Skeletal muscle tissue (tissue), 4 donors: ENCODE measurements around the gene STK32B. TPM values are rescaled to one million over a fixed set of nuclear protein-coding genes. Genes with fewer than 3 reads are reported as not detected.

Experiments
- H3K27ac ChIP-seq: one replicate; pipeline ENCODE4 v1.7.0; 2013; ENCODE audit warnings: mild to moderate bottlenecking, low read depth, low read length, inconsistent platforms
- H3K27me3 ChIP-seq, 3 donors: one replicate each; pipeline ENCODE4 v1.7.0; 2013; ENCODE audit warnings: low read length in 3 of 3; ENCODE audit not compliant: control insufficient read depth in 3 of 3, insufficient read depth in 3 of 3
- H3K36me3 ChIP-seq, 3 donors: one replicate each; pipeline ENCODE4 v1.7.0; 2013; ENCODE audit warnings: low read length in 3 of 3; ENCODE audit not compliant: control insufficient read depth in 3 of 3, insufficient read depth in 3 of 3
- H3K4me1 ChIP-seq, 3 donors: one replicate each; pipeline ENCODE4 v1.7.0; 2013; ENCODE audit warnings: low read length in 3 of 3, mild to moderate bottlenecking in 3 of 3; ENCODE audit not compliant: control insufficient read depth in 3 of 3, insufficient read depth in 3 of 3
- H3K4me3 ChIP-seq, 3 donors: one replicate each; pipeline ENCODE4 v1.7.0; 2013; ENCODE audit warnings: low read length in 3 of 3
- H3K9ac ChIP-seq, 3 donors: one replicate each; pipeline ENCODE4 v1.7.0; 2013; ENCODE audit warnings: low read length in 3 of 3, mild to moderate bottlenecking in 3 of 3, moderate library complexity in 2 of 3, low read depth in 1 of 3
- H3K9me3 ChIP-seq, 3 donors: one replicate each; pipeline ENCODE4 v1.7.0; 2013; ENCODE audit warnings: low read length in 3 of 3; ENCODE audit not compliant: control insufficient read depth in 3 of 3
- total RNA-seq: library from RNA; depleted of rRNA; stranded (reverse); fragments of >200 nt; gene quantifications from one replicate; pipeline ENCODE4 v1.2.3, GENCODE V29; 2014
- donor health status: Osteomylitis.

STK32B gene
- total RNA-seq, 1 donor from 2014 or later: 5.7 TPM

DNA sequence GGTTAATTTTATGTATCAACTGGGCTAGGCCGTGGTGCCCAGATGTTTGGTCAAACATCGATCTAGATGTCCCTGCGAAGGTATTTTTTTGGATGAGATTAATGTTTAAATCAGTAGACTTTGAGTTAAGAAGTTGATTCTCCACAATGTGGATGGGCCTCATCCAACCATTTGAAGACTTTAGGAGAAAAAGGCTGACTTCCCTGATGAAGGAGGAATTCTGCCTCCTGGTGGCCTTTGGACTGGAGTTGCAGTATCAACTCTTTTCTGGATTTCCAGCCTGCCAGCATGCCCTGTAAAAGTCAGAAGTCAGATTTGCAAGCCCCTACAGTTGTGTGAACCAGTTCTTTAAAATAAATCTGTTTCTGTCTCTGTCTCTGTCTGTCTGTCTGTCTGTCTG, 91.4 kb downstream of the STK32B start:
- Histone ChIP-seq H3K9me3 (no peaks in the 10 kb centered on the region), H3K27me3 (no peaks in the 10 kb centered on the region), H3K36me3 (no peaks in the 10 kb centered on the region), H3K27ac (no peak overlapping the region), H3K4me1 (peaks cover 0 to 4% (median 0%) of the 10 kb centered on the region in 3 donors), H3K4me3 (no peak overlapping the region), H3K9ac (no peak overlapping the region)

DNA sequence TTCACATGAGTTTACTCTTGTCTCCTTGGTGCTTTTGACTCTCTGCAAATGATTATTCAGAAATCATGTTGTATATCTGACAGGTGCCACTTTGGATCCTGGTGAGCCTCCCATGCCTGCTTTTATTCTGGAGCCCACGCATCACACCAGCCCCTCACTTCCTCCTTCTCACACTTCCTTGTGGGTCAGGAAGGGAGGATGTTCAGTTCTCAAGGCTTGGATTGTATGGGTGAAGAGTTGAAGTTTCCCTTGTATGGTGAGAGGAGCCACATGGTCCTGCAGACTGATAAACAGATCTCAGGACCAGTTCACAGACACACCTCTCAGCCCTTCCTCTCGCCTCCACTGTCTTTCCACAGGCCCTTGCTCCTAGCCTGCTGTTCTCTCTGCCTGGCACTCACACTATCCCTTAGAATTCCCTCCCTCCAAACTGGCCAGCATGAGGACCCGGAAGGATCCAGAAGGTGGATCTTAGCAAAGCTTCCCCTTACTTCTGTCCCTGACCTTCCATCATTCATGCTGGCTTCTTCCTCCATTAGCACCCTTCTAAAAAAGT, 92.1 kb downstream of the STK32B start:
- no peak overlapping the region for H3K27ac ChIP-seq
- H3K4me3 ChIP-seq: no peak overlapping the region
- no peak overlapping the region for H3K9ac ChIP-seq
- no peaks in the 10 kb centered on the region for H3K36me3 ChIP-seq
- no peaks in the 10 kb centered on the region for H3K27me3 ChIP-seq
- H3K4me1 ChIP-seq: peaks cover 0 to 4% (median 0%) of the 10 kb centered on the region in 3 donors
- no peaks in the 10 kb centered on the region for H3K9me3 ChIP-seq

DNA sequence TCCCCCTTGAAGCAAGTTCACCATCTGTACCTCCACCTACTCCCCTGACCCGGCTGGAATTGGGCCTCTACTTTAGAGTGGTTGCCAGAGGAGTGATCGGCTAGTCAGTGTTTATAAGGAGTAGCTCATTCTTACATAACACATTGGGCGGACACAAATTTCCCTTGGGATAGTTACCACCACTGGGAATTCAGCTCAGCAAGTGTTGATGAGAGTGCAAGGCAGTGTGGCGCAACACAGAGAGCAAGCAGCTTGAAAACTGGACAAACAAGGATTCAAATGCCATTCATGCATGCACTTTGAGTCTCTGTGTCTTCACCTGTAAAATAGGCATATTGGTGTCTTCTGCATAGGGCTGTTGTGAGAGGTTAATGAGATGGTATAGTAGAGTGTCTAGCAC, 92.7 kb downstream of the STK32B start:
- H3K4me1 ChIP-seq: peaks cover 0 to 4% (median 0%) of the 10 kb centered on the region in 3 donors
- H3K36me3 ChIP-seq: no peaks in the 10 kb centered on the region
- H3K9ac ChIP-seq: no peak overlapping the region
- no peak overlapping the region for H3K27ac ChIP-seq
- H3K9me3 ChIP-seq: no peaks in the 10 kb centered on the region
- H3K4me3 ChIP-seq: no peak overlapping the region
- H3K27me3 ChIP-seq: no peaks in the 10 kb centered on the region

DNA sequence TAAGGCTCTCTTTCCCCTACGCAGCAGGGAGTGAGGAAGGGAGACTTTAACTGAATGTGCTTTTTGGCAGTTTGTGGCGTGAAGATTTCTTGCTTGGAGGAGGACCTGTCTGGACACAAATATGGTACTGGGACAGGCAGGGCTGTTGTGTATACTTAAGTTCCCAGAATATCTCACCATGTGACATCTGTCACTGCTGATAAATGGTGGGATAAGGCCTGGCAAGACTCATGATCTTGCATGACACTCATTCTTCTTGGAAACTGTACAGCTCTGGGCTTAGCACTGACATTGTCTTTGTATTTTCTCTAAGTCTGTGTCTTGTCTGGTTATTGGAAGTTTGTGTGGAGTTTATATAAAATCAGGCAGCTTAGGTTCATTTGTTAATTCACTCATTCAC, 93.1 kb downstream of the STK32B start:
- no peak overlapping the region for H3K27ac ChIP-seq
- no peaks in the 10 kb centered on the region for H3K27me3 ChIP-seq
- H3K9ac ChIP-seq: no peak overlapping the region
- H3K36me3 ChIP-seq: no peaks in the 10 kb centered on the region
- no peaks in the 10 kb centered on the region for H3K9me3 ChIP-seq
- H3K4me3 ChIP-seq: no peak overlapping the region
- H3K4me1 ChIP-seq: peaks cover 0 to 4% (median 0%) of the 10 kb centered on the region in 3 donors

DNA sequence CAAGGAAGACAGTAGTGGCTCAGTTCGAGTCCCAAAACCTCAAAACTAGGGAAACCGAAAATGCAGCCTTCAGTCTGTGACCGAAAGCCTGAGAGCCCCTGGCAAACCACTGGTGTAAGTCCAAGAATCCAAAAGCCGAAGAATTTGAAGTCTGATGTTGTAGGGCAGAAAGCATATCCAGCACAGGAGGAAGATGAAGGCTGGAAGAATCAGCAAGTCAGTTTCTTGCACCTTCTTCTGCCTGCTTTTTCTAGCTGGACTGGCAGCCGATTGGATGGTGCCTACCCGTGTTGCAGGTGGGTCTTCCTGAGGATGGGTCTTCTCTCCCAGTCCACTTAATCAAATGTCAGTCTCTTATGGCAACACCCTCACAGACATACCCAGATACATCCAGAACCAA, 95.0 kb downstream of the STK32B start:
- Histone ChIP-seq H3K4me1 (peaks cover 0 to 4% (median 0%) of the 10 kb centered on the region in 3 donors), H3K9ac (no peak overlapping the region), H3K27me3 (no peaks in the 10 kb centered on the region), H3K27ac (no peak overlapping the region), H3K9me3 (no peaks in the 10 kb centered on the region), H3K36me3 (no peaks in the 10 kb centered on the region), H3K4me3 (no peak overlapping the region)

DNA sequence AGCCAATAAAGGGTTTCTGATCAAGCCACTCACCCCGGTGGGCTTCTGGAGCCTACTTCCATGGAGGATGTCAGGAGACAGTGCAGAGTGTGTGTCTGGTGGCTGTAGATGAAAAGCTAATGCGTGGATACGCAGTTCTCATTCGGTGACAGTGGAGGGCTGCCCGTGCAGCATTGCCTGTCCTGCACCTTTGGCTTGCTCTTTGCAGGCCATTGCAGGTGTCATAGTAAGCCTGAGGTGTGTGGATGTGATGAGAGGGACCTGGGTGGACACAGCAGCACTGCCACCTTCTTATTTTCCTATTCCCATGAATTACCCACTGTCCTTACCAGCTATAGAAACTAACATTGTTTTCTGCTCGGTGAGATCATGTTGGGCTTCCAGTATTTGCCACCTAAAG, 101.2 kb downstream of the STK32B start:
- Histone ChIP-seq H3K36me3 (no peaks in the 10 kb centered on the region), H3K27ac (no peak overlapping the region), H3K4me1 (no peaks in the 10 kb centered on the region), H3K27me3 (no peaks in the 10 kb centered on the region), H3K4me3 (no peak overlapping the region), H3K9ac (no peak overlapping the region), H3K9me3 (no peaks in the 10 kb centered on the region)

DNA sequence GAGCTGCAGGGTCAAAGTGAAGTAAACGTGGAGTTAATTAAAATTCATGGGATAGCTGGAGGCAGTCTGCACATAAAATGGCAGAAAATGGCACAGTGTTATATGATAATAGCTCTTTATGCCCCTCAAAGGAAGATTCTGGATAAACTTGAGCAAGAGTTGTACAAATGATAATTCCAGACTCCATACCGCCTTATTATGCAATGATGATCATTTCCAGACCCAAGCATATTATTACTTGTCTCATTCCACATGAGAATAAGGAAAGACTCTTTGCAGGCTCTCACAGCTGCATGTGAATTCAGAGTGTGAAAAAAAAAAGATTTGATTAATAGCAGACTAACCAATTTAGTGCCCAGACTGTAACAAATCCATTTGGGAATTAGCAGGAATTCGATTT, 105.4 kb downstream of the STK32B start:
- Histone ChIP-seq H3K9ac (no peak overlapping the region), H3K27ac (no peak overlapping the region), H3K4me3 (no peak overlapping the region), H3K27me3 (peaks cover 0 to 4% (median 0%) of the 10 kb centered on the region in 3 donors), H3K4me1 (no peaks in the 10 kb centered on the region), H3K9me3 (no peaks in the 10 kb centered on the region), H3K36me3 (no peaks in the 10 kb centered on the region)

DNA sequence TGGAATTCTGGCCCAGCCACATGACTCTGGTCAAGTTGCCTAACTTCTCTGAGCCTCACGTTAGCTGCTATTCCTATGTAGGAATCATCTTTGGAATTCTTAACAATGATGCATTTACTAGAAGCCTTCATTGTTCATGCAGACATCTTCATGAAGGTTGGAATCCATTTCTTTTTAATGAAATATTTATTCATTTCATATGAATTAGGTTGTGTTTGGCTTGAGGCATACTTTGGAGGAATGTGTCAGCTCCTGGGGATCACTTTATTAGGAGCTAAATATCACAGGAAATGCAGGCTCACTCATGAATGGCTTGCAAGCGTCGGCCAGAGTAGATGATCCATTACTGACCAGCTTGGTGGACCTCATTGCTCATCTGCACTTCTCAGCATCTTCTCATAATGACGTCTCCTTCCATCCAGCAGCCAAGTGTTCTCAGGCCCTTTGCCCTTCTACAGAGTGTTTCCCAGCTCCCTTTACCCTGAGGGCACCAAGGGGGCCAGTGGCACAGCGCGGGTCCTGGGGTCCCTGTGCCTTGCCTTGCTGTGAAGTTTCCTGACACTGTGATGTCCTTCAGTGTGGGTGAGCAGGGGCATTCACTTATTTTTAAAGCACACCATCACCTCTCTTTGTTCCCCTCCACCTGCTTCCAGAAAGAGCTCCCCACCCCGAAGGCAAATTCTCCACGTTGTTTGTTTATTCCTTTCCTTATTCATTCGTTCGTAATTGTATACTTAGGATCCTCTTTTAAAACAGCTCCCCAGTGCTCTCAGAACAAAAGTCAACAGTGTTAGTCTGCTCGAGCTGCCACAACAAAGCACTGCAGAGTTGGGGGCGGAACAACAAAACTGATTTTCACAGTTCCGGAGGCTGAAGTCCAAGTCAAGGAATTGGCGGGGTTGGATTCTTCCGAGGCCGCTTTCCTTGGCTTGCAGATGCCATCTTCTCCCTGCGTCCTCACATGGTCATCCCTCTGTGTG, 106.8 kb downstream of the STK32B start:
- Histone ChIP-seq H3K27ac (no peak overlapping the region), H3K9me3 (no peaks in the 10 kb centered on the region), H3K4me3 (no peak overlapping the region), H3K27me3 (peaks cover 0 to 4% (median 0%) of the 10 kb centered on the region in 3 donors), H3K4me1 (no peaks in the 10 kb centered on the region), H3K36me3 (no peaks in the 10 kb centered on the region), H3K9ac (no peak overlapping the region)

DNA sequence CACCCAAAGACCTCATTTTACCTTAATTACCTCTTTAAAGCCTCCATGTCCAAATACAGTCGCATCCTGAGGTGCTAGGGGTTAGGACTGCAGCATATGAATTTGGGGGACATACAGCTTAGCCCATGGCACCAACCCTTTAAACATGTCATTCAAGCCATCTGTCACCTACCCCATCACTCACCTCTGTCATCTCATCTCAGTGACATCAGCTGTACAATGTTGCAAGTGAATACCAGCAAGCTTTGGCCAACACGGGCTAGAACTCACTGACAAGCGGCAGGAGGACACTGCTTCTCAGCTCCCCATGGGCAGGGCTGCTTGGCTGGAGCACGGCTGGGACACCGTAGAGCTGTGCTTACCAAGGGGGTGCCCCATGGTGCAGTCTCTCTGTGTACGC, 107.5 kb downstream of the STK32B start:
- H3K36me3 ChIP-seq: no peaks in the 10 kb centered on the region
- H3K27me3 ChIP-seq: peaks cover 0 to 4% (median 0%) of the 10 kb centered on the region in 3 donors
- no peaks in the 10 kb centered on the region for H3K9me3 ChIP-seq
- H3K4me1 ChIP-seq: no peaks in the 10 kb centered on the region
- H3K27ac ChIP-seq: no peak overlapping the region
- no peak overlapping the region for H3K9ac ChIP-seq
- no peak overlapping the region for H3K4me3 ChIP-seq

DNA sequence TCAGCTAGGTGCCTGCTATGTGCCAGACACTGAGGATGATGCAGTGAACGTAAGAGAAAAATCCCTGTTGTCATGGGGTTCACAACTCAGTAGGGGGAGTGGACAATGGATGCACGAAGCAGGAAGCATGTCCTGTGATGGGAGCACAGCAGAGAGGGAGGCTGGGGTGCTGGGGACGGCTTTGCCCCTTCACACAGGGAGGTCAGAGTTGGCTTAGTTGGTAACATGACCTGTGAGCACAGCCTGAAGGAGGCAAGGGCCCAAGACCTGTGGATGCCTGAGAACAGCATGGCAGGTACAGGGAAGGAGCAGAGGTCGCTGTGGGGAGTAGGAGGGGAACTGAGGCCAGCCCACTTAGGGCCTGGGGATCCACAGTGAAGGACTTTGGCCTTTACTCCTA, 109.4 kb downstream of the STK32B start:
- H3K9ac ChIP-seq: no peak overlapping the region
- no peak overlapping the region for H3K27ac ChIP-seq
- peaks cover 0 to 4% (median 0%) of the 10 kb centered on the region in 3 donors for H3K27me3 ChIP-seq
- H3K4me1 ChIP-seq: no peaks in the 10 kb centered on the region
- no peaks in the 10 kb centered on the region for H3K9me3 ChIP-seq
- no peaks in the 10 kb centered on the region for H3K36me3 ChIP-seq
- no peak overlapping the region for H3K4me3 ChIP-seq
